ENCODE data around the gene FAM131B.

- TF ChIP-seq, protein P1, sequence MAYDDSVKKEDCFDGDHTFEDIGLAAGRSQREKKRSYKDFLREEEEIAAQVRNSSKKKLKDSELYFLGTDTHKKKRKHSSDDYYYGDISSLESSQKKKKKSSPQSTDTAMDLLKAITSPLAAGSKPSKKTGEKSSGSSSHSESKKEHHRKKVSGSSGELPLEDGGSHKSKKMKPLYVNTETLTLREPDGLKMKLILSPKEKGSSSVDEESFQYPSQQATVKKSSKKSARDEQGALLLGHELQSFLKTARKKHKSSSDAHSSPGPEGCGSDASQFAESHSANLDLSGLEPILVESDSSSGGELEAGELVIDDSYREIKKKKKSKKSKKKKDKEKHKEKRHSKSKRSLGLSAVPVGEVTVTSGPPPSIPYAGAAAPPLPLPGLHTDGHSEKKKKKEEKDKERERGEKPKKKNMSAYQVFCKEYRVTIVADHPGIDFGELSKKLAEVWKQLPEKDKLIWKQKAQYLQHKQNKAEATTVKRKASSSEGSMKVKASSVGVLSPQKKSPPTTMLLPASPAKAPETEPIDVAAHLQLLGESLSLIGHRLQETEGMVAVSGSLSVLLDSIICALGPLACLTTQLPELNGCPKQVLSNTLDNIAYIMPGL (CRISPR knock-in tag; IDR thresholded peaks at IDR 0.05; ENCODE audit: borderline replicate concordance in 1 of 2, low read depth in 1 of 2), result no peak
- TF ChIP-seq TCF7L2 (IDR thresholded peaks at IDR 0.05; ENCODE audit: low read depth, low read length) (no peak), ZNF510 (CRISPR knock-in tag; IDR thresholded peaks at IDR 0.05; ENCODE audit: low read depth) (no peak), KDM5A (IDR thresholded peaks at IDR 0.05; ENCODE audit: borderline replicate concordance, low read length) (no peak), ZNF274 (CRISPR knock-in tag; IDR thresholded peaks at IDR 0.05) (no peak), YY1 (IDR thresholded peaks at IDR 0.05; ENCODE audit: insufficient read depth, insufficient replicate concordance, low read depth, low read length) (no peak), POLR2AphosphoS5 (IDR thresholded peaks at IDR 0.05; ENCODE audit: low read depth, low read length) (no peak), ATAD3A (CRISPR knock-in tag; IDR thresholded peaks at IDR 0.05) (no peak), POLR2A (IDR thresholded peaks at IDR 0.05; ENCODE audit: insufficient read depth in 1 of 2, low read depth in 2 of 2, low read length in 2 of 2) (no peak), ZNF547 (CRISPR knock-in tag; IDR thresholded peaks at IDR 0.05) (no peak)
- TF ChIP-seq, protein P2, sequence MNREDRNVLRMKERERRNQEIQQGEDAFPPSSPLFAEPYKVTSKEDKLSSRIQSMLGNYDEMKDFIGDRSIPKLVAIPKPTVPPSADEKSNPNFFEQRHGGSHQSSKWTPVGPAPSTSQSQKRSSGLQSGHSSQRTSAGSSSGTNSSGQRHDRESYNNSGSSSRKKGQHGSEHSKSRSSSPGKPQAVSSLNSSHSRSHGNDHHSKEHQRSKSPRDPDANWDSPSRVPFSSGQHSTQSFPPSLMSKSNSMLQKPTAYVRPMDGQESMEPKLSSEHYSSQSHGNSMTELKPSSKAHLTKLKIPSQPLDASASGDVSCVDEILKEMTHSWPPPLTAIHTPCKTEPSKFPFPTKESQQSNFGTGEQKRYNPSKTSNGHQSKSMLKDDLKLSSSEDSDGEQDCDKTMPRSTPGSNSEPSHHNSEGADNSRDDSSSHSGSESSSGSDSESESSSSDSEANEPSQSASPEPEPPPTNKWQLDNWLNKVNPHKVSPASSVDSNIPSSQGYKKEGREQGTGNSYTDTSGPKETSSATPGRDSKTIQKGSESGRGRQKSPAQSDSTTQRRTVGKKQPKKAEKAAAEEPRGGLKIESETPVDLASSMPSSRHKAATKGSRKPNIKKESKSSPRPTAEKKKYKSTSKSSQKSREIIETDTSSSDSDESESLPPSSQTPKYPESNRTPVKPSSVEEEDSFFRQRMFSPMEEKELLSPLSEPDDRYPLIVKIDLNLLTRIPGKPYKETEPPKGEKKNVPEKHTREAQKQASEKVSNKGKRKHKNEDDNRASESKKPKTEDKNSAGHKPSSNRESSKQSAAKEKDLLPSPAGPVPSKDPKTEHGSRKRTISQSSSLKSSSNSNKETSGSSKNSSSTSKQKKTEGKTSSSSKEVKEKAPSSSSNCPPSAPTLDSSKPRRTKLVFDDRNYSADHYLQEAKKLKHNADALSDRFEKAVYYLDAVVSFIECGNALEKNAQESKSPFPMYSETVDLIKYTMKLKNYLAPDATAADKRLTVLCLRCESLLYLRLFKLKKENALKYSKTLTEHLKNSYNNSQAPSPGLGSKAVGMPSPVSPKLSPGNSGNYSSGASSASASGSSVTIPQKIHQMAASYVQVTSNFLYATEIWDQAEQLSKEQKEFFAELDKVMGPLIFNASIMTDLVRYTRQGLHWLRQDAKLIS (CRISPR knock-in tag; IDR thresholded peaks at IDR 0.05), result no peak
- TF ChIP-seq, protein P3, sequence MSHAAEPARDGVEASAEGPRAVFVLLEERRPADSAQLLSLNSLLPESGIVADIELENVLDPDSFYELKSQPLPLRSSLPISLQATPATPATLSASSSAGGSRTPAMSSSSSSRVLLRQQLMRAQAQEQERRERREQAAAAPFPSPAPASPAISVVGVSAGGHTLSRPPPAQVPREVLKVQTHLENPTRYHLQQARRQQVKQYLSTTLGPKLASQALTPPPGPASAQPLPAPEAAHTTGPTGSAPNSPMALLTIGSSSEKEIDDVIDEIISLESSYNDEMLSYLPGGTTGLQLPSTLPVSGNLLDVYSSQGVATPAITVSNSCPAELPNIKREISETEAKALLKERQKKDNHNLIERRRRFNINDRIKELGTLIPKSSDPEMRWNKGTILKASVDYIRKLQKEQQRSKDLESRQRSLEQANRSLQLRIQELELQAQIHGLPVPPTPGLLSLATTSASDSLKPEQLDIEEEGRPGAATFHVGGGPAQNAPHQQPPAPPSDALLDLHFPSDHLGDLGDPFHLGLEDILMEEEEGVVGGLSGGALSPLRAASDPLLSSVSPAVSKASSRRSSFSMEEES (CRISPR knock-in tag; IDR thresholded peaks at IDR 0.05), result no peak
Measured at GRCh38 chr7:143369678-143370651, 7.5 kb upstream of the FAM131B start.

Data from HepG2 (cell line).